NT2/D1 (cell line): Measurements from ENCODE around the gene PPM1L.

Experiments
- SUZ12 ChIP-seq: IDR thresholded peaks from 2 replicates; pipeline ENCODE4 v1.6.1; 2011; ENCODE audit not compliant: insufficient read length, insufficient read depth; ENCODE audit errors: extremely low read depth
- ZNF274 ChIP-seq: IDR thresholded peaks from 2 replicates; pipeline ENCODE4 v1.6.1; 2011; ENCODE audit warnings: mild to moderate bottlenecking, low read depth, low read length

DNA sequence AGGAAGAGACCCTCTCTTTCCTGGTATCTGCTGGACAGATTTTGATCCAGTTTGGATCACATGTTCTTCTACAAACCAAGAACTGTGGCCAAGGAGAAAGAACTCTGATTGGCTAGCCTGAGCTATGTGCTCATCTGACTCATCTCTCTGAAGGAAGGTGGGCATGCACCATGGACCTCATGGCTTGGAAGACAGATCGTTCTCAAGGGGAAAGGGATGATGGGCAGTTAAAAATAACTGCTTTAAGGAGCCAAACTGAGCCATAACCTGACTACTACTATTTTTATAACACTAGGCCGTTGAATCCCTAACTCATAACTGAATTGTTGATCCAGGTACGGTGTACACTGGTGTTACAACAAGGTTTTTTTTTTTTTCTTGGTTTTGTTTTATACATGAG is 236.7 kb downstream of the PPM1L start:
- TF ChIP-seq ZNF274 (no peak), SUZ12 (no peak)
